ENCODE results near the gene S100A3. TPM values are rescaled to one million over a fixed set of nuclear protein-coding genes. Genes with fewer than 3 reads are reported as not detected.
A peak's percentile ranks its signal among the peaks of the same experiment; 100 is the strongest.
"Not testable (repeated sequence)": the region's sequence is repeated elsewhere in the genome, so short reads cannot be mapped to it uniquely, and the experiment has no call there.

S100A3 gene
- total RNA-seq, 1 donor from 2014 or later = not detected

DNA sequence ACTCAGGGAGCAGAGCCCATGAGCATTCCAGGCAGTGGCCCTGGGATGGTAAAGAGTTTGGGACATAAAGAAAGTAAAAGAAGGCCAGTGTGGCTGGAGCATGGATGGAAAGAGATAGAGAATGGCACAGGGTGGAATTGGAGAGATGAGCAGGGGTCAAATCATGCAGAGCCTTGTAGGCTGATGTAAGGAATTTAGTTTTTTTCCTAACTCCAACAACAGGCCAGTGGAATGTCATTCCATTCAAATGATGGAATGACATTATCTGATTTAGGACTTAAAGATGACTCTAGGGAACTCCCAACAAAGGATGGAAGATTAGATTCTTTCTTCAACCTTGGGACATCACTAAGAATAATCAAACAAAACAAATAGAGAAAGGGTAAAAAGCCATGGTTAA lies 29.4 kb upstream of the S100A3 start:
- no peak for DNase-seq (ENCODE audit: low spot score in 2 of 2)
- H3K27ac ChIP-seq = no peak overlapping the region
- intact Hi-C loops (cut with DNase I) = no loop called here
- H3K36me3 ChIP-seq = no peaks in the 10 kb centered on the region
- TF ChIP-seq, protein P1, sequence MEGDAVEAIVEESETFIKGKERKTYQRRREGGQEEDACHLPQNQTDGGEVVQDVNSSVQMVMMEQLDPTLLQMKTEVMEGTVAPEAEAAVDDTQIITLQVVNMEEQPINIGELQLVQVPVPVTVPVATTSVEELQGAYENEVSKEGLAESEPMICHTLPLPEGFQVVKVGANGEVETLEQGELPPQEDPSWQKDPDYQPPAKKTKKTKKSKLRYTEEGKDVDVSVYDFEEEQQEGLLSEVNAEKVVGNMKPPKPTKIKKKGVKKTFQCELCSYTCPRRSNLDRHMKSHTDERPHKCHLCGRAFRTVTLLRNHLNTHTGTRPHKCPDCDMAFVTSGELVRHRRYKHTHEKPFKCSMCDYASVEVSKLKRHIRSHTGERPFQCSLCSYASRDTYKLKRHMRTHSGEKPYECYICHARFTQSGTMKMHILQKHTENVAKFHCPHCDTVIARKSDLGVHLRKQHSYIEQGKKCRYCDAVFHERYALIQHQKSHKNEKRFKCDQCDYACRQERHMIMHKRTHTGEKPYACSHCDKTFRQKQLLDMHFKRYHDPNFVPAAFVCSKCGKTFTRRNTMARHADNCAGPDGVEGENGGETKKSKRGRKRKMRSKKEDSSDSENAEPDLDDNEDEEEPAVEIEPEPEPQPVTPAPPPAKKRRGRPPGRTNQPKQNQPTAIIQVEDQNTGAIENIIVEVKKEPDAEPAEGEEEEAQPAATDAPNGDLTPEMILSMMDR (IDR thresholded peaks at IDR 0.05) = no peak
- H3K4me3 ChIP-seq = no peak overlapping the region
- no peaks in the 10 kb centered on the region for H3K9me3 ChIP-seq
- no peaks in the 10 kb centered on the region for H3K4me1 ChIP-seq
- no peaks in the 10 kb centered on the region for H3K27me3 ChIP-seq

DNA sequence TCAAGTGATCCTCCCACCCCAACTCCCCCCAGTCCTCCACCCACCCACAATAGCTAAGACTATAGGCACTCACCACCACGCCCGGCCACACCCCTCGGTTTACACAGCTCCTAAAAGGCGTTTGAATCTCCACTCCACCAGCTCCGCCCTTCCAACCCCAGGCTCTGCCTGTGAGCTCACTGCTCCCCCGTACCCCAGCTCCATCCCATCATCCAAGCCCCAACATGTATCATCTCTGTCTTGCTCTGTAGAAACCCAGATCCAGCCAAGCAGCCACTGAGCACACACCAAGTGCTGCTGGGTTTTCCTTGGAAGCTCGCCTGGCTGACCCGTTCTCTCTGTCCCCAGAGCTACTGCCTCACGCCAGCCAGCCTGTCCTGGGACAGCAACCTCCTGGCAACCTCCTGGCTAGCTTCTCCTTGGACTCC lies 28.6 kb upstream of the S100A3 start:
- intact Hi-C loops (cut with DNase I) = no loop called here

DNA sequence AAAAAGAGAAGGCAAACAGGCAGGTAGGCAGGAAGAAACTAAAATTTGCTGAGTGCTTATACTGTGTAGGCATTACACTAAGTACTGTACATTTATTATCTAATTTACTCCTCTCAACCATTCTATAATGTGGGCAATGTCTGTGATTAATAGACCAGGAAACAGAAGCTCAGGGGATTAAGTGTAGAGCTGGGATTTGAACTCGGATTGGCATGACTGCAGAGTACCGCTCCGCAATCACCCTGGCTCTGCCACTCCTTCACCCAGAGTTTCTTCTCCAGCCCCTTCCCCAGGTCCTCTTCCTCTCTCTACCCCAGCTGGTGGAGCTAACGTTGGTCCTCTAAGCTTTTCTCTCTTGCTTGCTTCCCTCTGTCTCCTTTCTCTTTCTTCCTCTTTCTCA lies 28.1 kb upstream of the S100A3 start:
- no peaks in the 10 kb centered on the region for H3K27me3 ChIP-seq
- peaks cover 0 to 7% of the 10 kb centered on the region in 2 donors for H3K4me1 ChIP-seq
- H3K4me3 ChIP-seq = no peak overlapping the region
- no peak for DNase-seq (ENCODE audit: low spot score in 2 of 2)
- H3K27ac ChIP-seq = no peak overlapping the region
- H3K36me3 ChIP-seq = no peaks in the 10 kb centered on the region
- intact Hi-C loops (cut with DNase I) = no loop called here
- H3K9me3 ChIP-seq = no peaks in the 10 kb centered on the region
- TF ChIP-seq, protein P1 (IDR thresholded peaks at IDR 0.05) = no peak

More for the DNA sequence above, 28.6 kb upstream of the S100A3 start:
- no peaks in the 10 kb centered on the region for H3K36me3 ChIP-seq
- H3K27ac ChIP-seq = no peak overlapping the region
- H3K4me3 ChIP-seq = no peak overlapping the region
- TF ChIP-seq, protein P1 (IDR thresholded peaks at IDR 0.05) = no peak
- no peaks in the 10 kb centered on the region for H3K27me3 ChIP-seq
- H3K4me1 ChIP-seq = peaks cover 0 to 5% of the 10 kb centered on the region in 2 donors
- H3K9me3 ChIP-seq = no peaks in the 10 kb centered on the region
- DNase-seq (ENCODE audit: low spot score in 2 of 2) = no peak

DNA sequence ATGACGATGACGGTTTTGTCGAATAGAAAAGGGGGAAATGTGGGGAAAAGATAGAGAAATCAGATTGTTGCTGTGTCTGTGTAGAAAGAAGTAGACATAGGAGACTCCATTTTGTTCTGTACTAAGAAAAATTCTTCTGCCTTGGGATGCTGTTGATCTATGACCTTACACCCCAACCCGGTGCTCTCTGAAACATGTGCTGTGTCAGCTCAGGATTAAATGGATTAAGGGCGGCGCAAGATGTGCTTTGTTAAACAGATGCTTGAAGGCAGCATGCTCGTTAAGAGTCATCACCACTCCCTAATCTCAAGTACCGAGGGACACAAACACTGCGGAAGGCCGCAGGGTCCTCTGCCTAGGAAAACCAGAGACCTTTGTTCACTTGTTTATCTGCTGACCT lies 26.4 kb upstream of the S100A3 start:
- intact Hi-C loops (cut with DNase I); H3K27ac ChIP-seq; H3K27me3 ChIP-seq; H3K36me3 ChIP-seq; H3K4me3 ChIP-seq; H3K4me1 ChIP-seq; DNase-seq (ENCODE audit: low spot score in 2 of 2); H3K9me3 ChIP-seq: not testable (repeated sequence)

DNA sequence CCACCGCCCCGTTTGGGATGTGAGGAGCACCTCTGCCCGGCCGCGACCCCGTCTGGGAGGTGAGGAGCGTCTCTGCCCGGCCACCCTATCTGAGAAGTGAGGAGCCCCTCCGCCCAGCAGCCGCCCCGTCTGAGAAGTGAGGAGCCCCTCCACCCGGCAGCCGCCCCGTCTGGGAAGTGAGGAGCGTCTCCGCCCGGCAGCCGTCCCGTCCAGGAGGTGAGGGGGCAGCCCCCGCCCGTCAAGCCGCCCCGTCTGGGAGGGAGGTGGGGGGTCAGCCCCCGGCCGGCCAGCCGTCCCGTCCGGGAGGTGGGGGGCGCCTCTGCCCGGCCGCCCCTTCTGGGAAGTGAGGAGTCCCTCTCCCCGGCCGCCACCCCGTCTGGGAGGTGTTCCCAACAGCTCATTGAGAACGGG lies 26.0 kb upstream of the S100A3 start:
- H3K4me1 ChIP-seq; DNase-seq (ENCODE audit: low spot score in 2 of 2); H3K36me3 ChIP-seq; H3K4me3 ChIP-seq; intact Hi-C loops (cut with DNase I); H3K9me3 ChIP-seq; H3K27ac ChIP-seq; H3K27me3 ChIP-seq: not testable (repeated sequence)

DNA sequence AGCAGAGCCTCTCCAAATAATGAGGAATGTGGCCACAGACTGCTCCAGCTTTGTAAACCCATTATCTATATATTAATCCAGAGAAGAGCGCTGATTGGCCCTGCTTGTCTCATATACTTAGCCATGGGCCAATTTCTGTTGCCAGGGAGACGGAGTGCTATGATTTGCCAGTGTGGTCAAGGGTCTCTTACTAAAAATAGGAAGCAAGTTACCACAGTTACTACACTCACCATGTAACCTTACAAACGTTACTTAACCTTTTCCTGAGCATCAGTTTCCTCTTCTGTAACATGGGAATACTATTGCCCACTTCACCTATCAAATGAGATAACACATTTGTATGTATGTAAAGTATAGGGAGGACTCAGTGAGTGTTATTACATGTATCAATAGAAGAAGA lies 24.3 kb upstream of the S100A3 start:
- no peaks in the 10 kb centered on the region for H3K36me3 ChIP-seq
- H3K4me3 ChIP-seq = no peak overlapping the region
- no peaks in the 10 kb centered on the region for H3K27me3 ChIP-seq
- H3K4me1 ChIP-seq = peaks cover 0 to 9% of the 10 kb centered on the region in 2 donors
- H3K9me3 ChIP-seq = no peaks in the 10 kb centered on the region
- TF ChIP-seq, protein P1 (IDR thresholded peaks at IDR 0.05) = no peak
- intact Hi-C loops (cut with DNase I) = loop anchor here (2.0 to 5.0 kb wide), 4 partner anchors 43 to 413 kb away; partner anchors contain the start of genes RAB13 and S100A14
- H3K27ac ChIP-seq = peak overlapping the region; percentile 70 to 82
- no peak for DNase-seq (ENCODE audit: low spot score in 2 of 2)

DNA sequence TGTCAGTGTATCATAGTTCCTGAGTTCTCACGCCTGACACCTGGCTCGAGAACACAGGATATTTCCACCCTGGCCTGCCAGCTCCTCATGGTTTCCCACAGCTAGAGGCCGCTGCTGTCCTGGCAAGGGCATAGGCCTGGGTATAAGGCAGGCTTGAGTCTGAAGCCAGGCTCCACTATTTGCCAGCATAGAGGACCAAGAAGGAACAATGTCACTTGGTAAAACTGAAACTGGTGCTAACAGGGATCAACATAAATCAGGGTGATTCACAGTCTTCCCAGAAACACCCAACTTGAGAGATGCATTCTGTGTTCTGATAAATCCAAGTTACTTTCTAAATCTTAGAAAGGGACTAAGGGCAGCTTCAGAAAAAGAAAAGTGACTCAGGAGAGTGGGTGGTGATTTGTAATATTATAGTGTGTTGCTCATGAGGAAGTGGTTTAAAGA lies 23.5 kb upstream of the S100A3 start:
- H3K9me3 ChIP-seq = no peaks in the 10 kb centered on the region
- intact Hi-C loops (cut with DNase I) = loop anchor here (2.0 to 5.0 kb wide), 4 partner anchors 44 to 414 kb away; partner anchors contain the start of genes RAB13 and S100A14
- DNase-seq (ENCODE audit: low spot score in 2 of 2) = peak in 1 of 2 donors; percentile 93
- H3K4me1 ChIP-seq = peaks cover 4 to 17% of the 10 kb centered on the region in 2 donors
- TF ChIP-seq, protein P1 (IDR thresholded peaks at IDR 0.05) = peak; percentile 85 to 92 (median 90)
- peak overlapping the region; percentile 70 to 82 for H3K27ac ChIP-seq
- H3K4me3 ChIP-seq = no peak overlapping the region
- no peaks in the 10 kb centered on the region for H3K27me3 ChIP-seq
- no peaks in the 10 kb centered on the region for H3K36me3 ChIP-seq

All from ascending aorta (tissue), 2 donors.